ENCODE measurements around the gene THSD7B. TPM values are rescaled to one million over a fixed set of nuclear protein-coding genes. Genes with fewer than 3 reads are reported as not detected.
"Not testable (repeated sequence)": the region's sequence is repeated elsewhere in the genome, so short reads cannot be mapped to it uniquely, and the experiment has no call there.

THSD7B gene
- total and polyA plus RNA-seq, 3 experiments from 2014 or later: not detected

DNA sequence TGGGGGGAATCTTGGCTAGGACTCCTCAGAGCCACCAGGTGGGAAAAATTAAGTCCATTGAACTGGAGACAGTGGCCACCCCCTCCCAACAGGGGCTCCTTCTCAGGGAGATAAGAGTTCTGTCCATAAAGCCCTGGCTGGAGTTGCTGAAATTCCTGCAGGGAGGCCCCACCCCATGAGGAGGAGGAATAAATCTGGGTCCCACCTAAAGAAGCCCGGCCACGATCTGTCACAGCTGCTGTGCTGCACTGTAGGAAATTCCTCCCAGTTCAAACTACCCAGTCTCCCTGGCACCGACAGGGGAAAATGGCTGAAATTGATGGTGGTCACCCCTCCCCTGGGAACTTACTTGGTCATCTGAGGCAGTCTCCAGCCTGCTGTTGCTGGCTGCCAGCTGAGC lies 215.0 kb downstream of the THSD7B start:
- no peak overlapping the region for H3K27ac ChIP-seq (ENCODE audit: low read depth, low read length)
- Mint-ChIP-seq H3K4me1 (no peaks in the 10 kb centered on the region), H3K27me3 (no peaks in the 10 kb centered on the region), H3K36me3 (no peaks in the 10 kb centered on the region), H3K9me3 (peaks cover 0 to 6% (median 4%) of the 10 kb centered on the region in 5 donors), H3K27ac (no peak overlapping the region), H3K4me3 (no peak overlapping the region)
- no peaks in the 10 kb centered on the region for H3K36me3 ChIP-seq (ENCODE audit: insufficient read depth, low read length)
- H3K4me3 ChIP-seq (ENCODE audit: low read length): no peak overlapping the region
- H3K4me1 ChIP-seq (ENCODE audit: insufficient read depth, low read length): no peaks in the 10 kb centered on the region
- no peak for DNase-seq
- POLR2A ChIA-PET: no interaction called here
- H3K9me3 ChIP-seq (ENCODE audit: low read length): no peaks in the 10 kb centered on the region
- CTCF ChIA-PET: no interaction called here
- H3K27me3 ChIP-seq (ENCODE audit: insufficient read depth, low read length, poor library complexity, severe bottlenecking): no peaks in the 10 kb centered on the region

DNA sequence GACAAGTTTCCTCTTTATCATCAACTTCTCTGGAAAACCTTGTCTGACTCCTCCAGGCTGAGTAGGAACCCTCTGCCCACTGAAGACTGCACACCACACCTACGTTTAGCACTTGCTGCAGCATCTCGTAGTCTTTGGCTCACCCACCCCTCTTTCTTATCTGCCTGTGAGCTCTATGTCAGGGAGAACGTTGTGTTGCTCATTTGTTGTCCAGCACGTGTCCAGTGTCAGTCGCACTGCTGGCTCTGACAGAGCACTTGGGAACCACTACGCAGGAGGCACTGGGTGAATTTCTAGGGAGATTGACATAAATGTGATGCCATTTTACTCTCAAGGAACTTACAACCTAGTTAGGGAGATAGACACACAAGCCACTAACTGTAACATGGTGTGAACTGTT lies 216.3 kb downstream of the THSD7B start:
- H3K27ac Mint-ChIP-seq; H3K4me1 ChIP-seq (ENCODE audit: insufficient read depth, low read length); H3K4me1 Mint-ChIP-seq; CTCF ChIA-PET; H3K36me3 Mint-ChIP-seq; POLR2A ChIA-PET; H3K27me3 Mint-ChIP-seq; H3K4me3 ChIP-seq (ENCODE audit: low read length); H3K4me3 Mint-ChIP-seq; H3K9me3 ChIP-seq (ENCODE audit: low read length); H3K9me3 Mint-ChIP-seq; DNase-seq; H3K27ac ChIP-seq (ENCODE audit: low read depth, low read length); H3K27me3 ChIP-seq (ENCODE audit: insufficient read depth, low read length, poor library complexity, severe bottlenecking); H3K36me3 ChIP-seq (ENCODE audit: insufficient read depth, low read length): not testable (repeated sequence)

DNA sequence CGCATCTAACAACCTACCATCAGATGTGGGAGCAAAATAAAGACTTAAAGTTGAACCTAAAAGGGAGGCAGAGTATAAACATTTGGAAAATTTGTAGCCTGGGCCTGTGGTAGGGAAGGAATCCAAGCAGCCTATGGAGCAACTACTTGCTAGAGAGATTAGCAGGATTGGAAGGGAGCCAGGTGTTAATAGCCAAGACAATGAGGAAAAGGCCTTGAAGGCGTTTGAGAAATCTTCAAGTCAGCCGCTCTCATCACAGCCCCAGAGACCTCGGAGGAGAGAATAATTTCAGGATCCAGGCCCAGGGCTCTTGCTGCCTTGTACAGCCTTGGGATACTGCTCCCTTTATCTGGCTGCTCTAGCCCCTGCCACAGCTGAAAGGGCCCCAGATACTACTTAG lies 219.7 kb downstream of the THSD7B start:
- CTCF ChIA-PET: no interaction called here
- no peak overlapping the region for H3K27ac ChIP-seq (ENCODE audit: low read depth, low read length)
- DNase-seq: no peak
- H3K4me3 Mint-ChIP-seq: no peak overlapping the region
- POLR2A ChIA-PET: no interaction called here
- H3K27ac Mint-ChIP-seq: no peak overlapping the region
- no peaks in the 10 kb centered on the region for H3K4me1 ChIP-seq (ENCODE audit: insufficient read depth, low read length)
- no peaks in the 10 kb centered on the region for H3K36me3 ChIP-seq (ENCODE audit: insufficient read depth, low read length)
- no peaks in the 10 kb centered on the region for H3K4me1 Mint-ChIP-seq
- peaks cover 0 to 1% of the 10 kb centered on the region in 2 donors for H3K27me3 Mint-ChIP-seq
- no peaks in the 10 kb centered on the region for H3K27me3 ChIP-seq (ENCODE audit: insufficient read depth, low read length, poor library complexity, severe bottlenecking)
- no peak overlapping the region for H3K4me3 ChIP-seq (ENCODE audit: low read length)
- peaks cover 0 to 5% (median 2%) of the 10 kb centered on the region in 5 donors for H3K9me3 Mint-ChIP-seq
- H3K36me3 Mint-ChIP-seq: no peaks in the 10 kb centered on the region
- H3K9me3 ChIP-seq (ENCODE audit: low read length): no peaks in the 10 kb centered on the region

DNA sequence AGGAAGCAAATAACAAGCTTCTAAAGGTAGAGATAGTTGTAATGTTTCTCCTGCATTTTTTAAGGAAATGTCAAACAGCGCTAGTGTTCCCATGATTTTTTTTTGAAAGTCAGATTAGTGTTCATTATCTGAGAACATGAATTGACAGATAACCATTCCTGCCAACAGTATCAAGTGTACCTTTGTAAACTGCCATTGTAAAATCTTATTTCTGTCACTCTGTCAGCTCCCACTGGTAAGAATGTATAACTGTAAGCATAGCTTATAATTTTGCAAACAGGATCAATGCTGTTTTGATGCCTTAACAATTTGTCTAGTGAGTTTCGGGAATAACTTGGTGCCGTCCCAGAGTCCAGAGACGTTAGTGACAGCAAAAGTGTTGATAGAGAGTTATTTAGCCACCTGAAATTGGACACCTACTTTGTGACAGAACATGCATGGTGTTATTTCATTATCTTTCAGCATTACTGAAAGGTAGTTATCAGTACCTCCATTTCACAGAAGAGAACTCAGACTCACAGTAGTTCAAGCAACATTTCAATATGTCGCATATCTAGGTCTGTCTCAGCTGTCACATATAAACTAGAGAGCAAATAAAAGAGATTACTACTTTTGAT lies 221.4 kb downstream of the THSD7B start:
- no peak for DNase-seq
- Mint-ChIP-seq H3K4me3 (no peak overlapping the region), H3K9me3 (peaks cover 0 to 4% (median 2%) of the 10 kb centered on the region in 5 donors), H3K36me3 (no peaks in the 10 kb centered on the region), H3K4me1 (no peaks in the 10 kb centered on the region), H3K27ac (no peak overlapping the region), H3K27me3 (peaks cover 0 to 1% of the 10 kb centered on the region in 2 donors)
- no peaks in the 10 kb centered on the region for H3K36me3 ChIP-seq (ENCODE audit: insufficient read depth, low read length)
- no peaks in the 10 kb centered on the region for H3K27me3 ChIP-seq (ENCODE audit: insufficient read depth, low read length, poor library complexity, severe bottlenecking)
- ChIA-PET CTCF (no interaction called here), POLR2A (no interaction called here)
- no peak overlapping the region for H3K4me3 ChIP-seq (ENCODE audit: low read length)
- no peaks in the 10 kb centered on the region for H3K4me1 ChIP-seq (ENCODE audit: insufficient read depth, low read length)
- H3K9me3 ChIP-seq (ENCODE audit: low read length): no peaks in the 10 kb centered on the region
- no peak overlapping the region for H3K27ac ChIP-seq (ENCODE audit: low read depth, low read length)

DNA sequence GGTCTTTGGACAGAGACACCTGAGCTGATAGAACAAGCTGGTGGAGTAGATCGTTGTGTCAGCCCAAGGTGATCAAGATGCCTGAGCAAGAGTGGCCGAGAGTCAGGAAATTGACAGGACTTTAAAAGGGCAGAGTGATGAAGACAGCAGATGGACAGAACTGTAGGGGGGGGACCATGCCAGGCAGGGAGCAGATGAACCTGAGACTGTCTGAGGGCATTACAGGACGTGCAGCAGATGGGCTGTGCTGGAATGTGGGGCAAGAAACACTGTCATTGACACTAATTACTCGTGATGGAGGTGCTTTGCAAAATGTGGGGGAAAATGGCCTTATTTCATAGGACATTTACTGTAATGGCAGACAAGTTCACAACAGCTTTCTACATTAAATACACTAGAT lies 225.0 kb downstream of the THSD7B start:
- DNase-seq: no peak
- H3K4me1 Mint-ChIP-seq: no peaks in the 10 kb centered on the region
- H3K4me3 ChIP-seq (ENCODE audit: low read length): no peak overlapping the region
- no peak overlapping the region for H3K27ac ChIP-seq (ENCODE audit: low read depth, low read length)
- H3K4me1 ChIP-seq (ENCODE audit: insufficient read depth, low read length): no peaks in the 10 kb centered on the region
- POLR2A ChIA-PET: no interaction called here
- peaks cover 0 to 1% of the 10 kb centered on the region in 2 donors for H3K27me3 Mint-ChIP-seq
- H3K36me3 Mint-ChIP-seq: no peaks in the 10 kb centered on the region
- H3K9me3 ChIP-seq (ENCODE audit: low read length): no peaks in the 10 kb centered on the region
- peaks cover 0 to 4% (median 2%) of the 10 kb centered on the region in 5 donors for H3K9me3 Mint-ChIP-seq
- H3K4me3 Mint-ChIP-seq: no peak overlapping the region
- no peak overlapping the region for H3K27ac Mint-ChIP-seq
- no peaks in the 10 kb centered on the region for H3K27me3 ChIP-seq (ENCODE audit: insufficient read depth, low read length, poor library complexity, severe bottlenecking)
- no peaks in the 10 kb centered on the region for H3K36me3 ChIP-seq (ENCODE audit: insufficient read depth, low read length)
- CTCF ChIA-PET: no interaction called here

DNA sequence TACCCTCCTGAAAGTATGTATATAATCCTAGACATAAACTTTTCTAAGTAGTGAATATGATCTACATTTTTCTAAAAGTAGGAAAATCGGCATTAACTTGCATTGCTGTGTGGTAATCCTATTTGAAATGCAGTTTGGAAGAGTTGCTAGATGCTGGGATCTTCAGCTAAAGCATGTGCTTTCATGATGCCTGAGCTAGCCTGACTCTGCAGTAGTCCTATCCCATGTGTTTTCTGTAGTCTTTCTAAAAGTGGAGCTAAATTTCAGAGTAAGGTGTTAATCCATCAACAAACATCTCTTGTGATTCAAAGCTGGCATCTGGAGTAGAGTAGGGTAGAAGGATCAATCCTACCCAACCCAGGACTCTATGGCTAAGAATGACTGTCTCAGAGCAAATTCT lies 229.4 kb downstream of the THSD7B start:
- Histone ChIP-seq H3K27me3 (ENCODE audit: insufficient read depth, low read length, poor library complexity, severe bottlenecking) (no peaks in the 10 kb centered on the region), H3K36me3 (ENCODE audit: insufficient read depth, low read length) (no peaks in the 10 kb centered on the region), H3K9me3 (ENCODE audit: low read length) (no peaks in the 10 kb centered on the region), H3K4me1 (ENCODE audit: insufficient read depth, low read length) (no peaks in the 10 kb centered on the region), H3K27ac (ENCODE audit: low read depth, low read length) (no peak overlapping the region), H3K4me3 (ENCODE audit: low read length) (no peak overlapping the region)
- Mint-ChIP-seq H3K36me3 (no peaks in the 10 kb centered on the region), H3K4me1 (no peaks in the 10 kb centered on the region), H3K9me3 (peaks cover 0 to 5% (median 2%) of the 10 kb centered on the region in 5 donors), H3K4me3 (no peak overlapping the region), H3K27ac (no peak overlapping the region), H3K27me3 (peaks cover 0 to 1% of the 10 kb centered on the region in 2 donors)
- DNase-seq: no peak
- POLR2A ChIA-PET: no interaction called here
- CTCF ChIA-PET: no interaction called here

DNA sequence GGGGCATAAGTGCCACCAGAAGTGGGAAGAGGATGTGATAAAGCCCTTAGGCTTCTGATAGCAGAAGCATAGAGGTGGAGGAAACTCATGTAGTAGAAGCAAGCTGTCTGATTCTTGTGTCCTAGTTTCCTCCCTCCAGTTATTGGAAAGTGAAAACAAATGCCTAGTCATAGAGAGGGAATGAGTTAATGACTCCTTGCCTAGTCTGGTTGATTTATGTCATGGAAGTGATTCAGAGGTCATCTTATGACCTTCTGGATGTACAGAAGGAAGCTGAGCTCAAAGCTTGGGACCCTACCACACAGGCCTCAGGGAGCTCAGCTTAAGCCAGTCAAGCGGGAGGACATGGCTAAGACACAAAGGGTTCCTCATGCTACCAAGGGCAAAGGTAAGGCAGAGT lies 232.2 kb downstream of the THSD7B start:
- H3K27me3 Mint-ChIP-seq: peaks cover 0 to 1% of the 10 kb centered on the region in 2 donors
- no peak overlapping the region for H3K4me3 Mint-ChIP-seq
- H3K27me3 ChIP-seq (ENCODE audit: insufficient read depth, low read length, poor library complexity, severe bottlenecking): no peaks in the 10 kb centered on the region
- no peak overlapping the region for H3K27ac Mint-ChIP-seq
- POLR2A ChIA-PET: no interaction called here
- CTCF ChIA-PET: no interaction called here
- H3K36me3 Mint-ChIP-seq: no peaks in the 10 kb centered on the region
- H3K4me3 ChIP-seq (ENCODE audit: low read length): no peak overlapping the region
- H3K9me3 Mint-ChIP-seq: peaks cover 0 to 5% (median 0%) of the 10 kb centered on the region in 5 donors
- no peaks in the 10 kb centered on the region for H3K9me3 ChIP-seq (ENCODE audit: low read length)
- H3K4me1 ChIP-seq (ENCODE audit: insufficient read depth, low read length): no peaks in the 10 kb centered on the region
- no peaks in the 10 kb centered on the region for H3K4me1 Mint-ChIP-seq
- no peak overlapping the region for H3K27ac ChIP-seq (ENCODE audit: low read depth, low read length)
- no peaks in the 10 kb centered on the region for H3K36me3 ChIP-seq (ENCODE audit: insufficient read depth, low read length)
- no peak for DNase-seq

DNA sequence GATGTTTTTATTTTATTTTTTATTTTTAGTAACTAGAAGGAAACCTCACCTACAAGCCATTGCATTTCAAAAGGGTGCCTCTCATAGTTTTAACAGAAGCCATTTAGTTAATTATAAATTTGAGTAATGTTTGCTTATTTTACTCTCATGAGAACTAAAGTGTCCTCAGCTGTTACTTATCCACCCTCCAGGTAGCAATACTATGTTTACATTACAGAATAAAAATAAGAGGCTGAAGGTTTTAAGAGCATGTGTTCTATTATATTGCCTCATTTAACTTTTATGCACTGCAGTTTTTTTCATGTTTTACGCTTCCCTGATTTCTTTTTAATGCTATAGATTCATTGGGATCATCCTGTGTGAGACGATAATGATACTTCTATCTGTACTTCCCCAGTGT lies 235.5 kb downstream of the THSD7B start:
- no peaks in the 10 kb centered on the region for H3K4me1 ChIP-seq (ENCODE audit: insufficient read depth, low read length)

DNA sequence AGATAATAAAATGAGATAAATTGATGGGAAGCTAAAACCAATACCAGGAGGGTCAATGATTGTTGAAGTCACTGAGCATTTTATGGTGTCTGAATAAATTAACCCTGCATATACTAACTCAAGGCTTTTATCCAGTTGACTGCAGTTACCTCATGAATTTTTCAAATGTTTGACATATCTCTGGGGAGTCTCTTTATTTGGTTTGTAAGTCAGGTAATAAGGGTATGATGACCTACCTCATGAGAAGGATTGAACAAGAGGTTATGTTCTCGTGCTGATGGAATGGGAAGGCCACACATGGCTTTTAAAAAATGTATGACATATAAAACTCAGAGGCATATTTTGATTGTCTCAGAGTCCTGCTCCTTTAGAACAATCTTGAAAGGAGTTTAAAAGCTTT lies 237.6 kb downstream of the THSD7B start:
- CTCF ChIA-PET: no interaction called here
- DNase-seq: no peak
- H3K9me3 Mint-ChIP-seq: peaks cover 0 to 3% (median 0%) of the 10 kb centered on the region in 5 donors
- H3K36me3 Mint-ChIP-seq: no peaks in the 10 kb centered on the region
- Histone ChIP-seq H3K36me3 (ENCODE audit: insufficient read depth, low read length) (no peaks in the 10 kb centered on the region), H3K27me3 (ENCODE audit: insufficient read depth, low read length, poor library complexity, severe bottlenecking) (no peaks in the 10 kb centered on the region), H3K9me3 (ENCODE audit: low read length) (no peaks in the 10 kb centered on the region), H3K4me1 (ENCODE audit: insufficient read depth, low read length) (no peaks in the 10 kb centered on the region), H3K27ac (ENCODE audit: low read depth, low read length) (no peak overlapping the region), H3K4me3 (ENCODE audit: low read length) (no peak overlapping the region)
- H3K4me1 Mint-ChIP-seq: no peaks in the 10 kb centered on the region
- H3K4me3 Mint-ChIP-seq: no peak overlapping the region
- H3K27ac Mint-ChIP-seq: no peak overlapping the region
- peaks cover 0 to under 1% of the 10 kb centered on the region in 2 donors for H3K27me3 Mint-ChIP-seq
- POLR2A ChIA-PET: no interaction called here

More for the DNA sequence above, 235.5 kb downstream of the THSD7B start:
- Mint-ChIP-seq H3K36me3 (no peaks in the 10 kb centered on the region), H3K27me3 (peaks cover 0 to 1% of the 10 kb centered on the region in 2 donors), H3K27ac (no peak overlapping the region), H3K4me1 (no peaks in the 10 kb centered on the region), H3K9me3 (peaks cover 0 to 5% (median 0%) of the 10 kb centered on the region in 5 donors), H3K4me3 (no peak overlapping the region)
- H3K4me3 ChIP-seq (ENCODE audit: low read length): no peak overlapping the region
- no peak for DNase-seq
- H3K27me3 ChIP-seq (ENCODE audit: insufficient read depth, low read length, poor library complexity, severe bottlenecking): no peaks in the 10 kb centered on the region
- POLR2A ChIA-PET: no interaction called here
- H3K9me3 ChIP-seq (ENCODE audit: low read length): no peaks in the 10 kb centered on the region
- H3K36me3 ChIP-seq (ENCODE audit: insufficient read depth, low read length): no peaks in the 10 kb centered on the region
- CTCF ChIA-PET: no interaction called here
- no peak overlapping the region for H3K27ac ChIP-seq (ENCODE audit: low read depth, low read length)
